Mononuclear cell (primary cell): ENCODE results near the gene HOXA2. TPM values are rescaled to one million over a fixed set of nuclear protein-coding genes. Genes with fewer than 3 reads are reported as not detected.

ENCODE experiments used
- H3K27me3 ChIP-seq: 2 replicates; pipeline ENCODE4 v1.6.0; 2011; ENCODE audit warnings: low read length, control low read depth; ENCODE audit not compliant: insufficient read depth
- H3K4me1 ChIP-seq: 2 replicates; pipeline ENCODE4 v1.5.1; 2011; ENCODE audit warnings: mild to moderate bottlenecking, low read length, control low read depth; ENCODE audit not compliant: insufficient read depth
- H3K4me3 ChIP-seq: 2 replicates; pipeline ENCODE4 v1.5.1; 2011; ENCODE audit warnings: mild to moderate bottlenecking, low read length, moderate library complexity
- H3K9me3 ChIP-seq: 2 replicates; pipeline ENCODE4 v1.5.1; 2011; ENCODE audit warnings: low read depth, mild to moderate bottlenecking, control low read depth, low read length
- total RNA-seq: library from RNA; depleted of rRNA; stranded (reverse); fragments of >200 nt; gene quantifications from one replicate; pipeline ENCODE4 v1.2.3, GENCODE V29; 2012

The HOXA2 gene
- total RNA-seq, 1 donor: 0.10 TPM

- H3K4me1 ChIP-seq: no peaks in the 10 kb centered on the region
- H3K9me3 ChIP-seq: no peaks in the 10 kb centered on the region
- H3K27me3 ChIP-seq: no peaks in the 10 kb centered on the region
- H3K4me3 ChIP-seq: no peak overlapping the region
Observed at GRCh38 chr7:27112361-27112760, 9.9 kb upstream of the HOXA2 start.

GRCh38 chr7:27111751-27112277, 9.3 kb upstream of the HOXA2 start:
- Histone ChIP-seq H3K4me1 (no peaks in the 10 kb centered on the region), H3K9me3 (no peaks in the 10 kb centered on the region), H3K4me3 (no peak overlapping the region)

GRCh38 chr7:27111042-27111750, 8.7 kb upstream of the HOXA2 start:
- no peaks in the 10 kb centered on the region for H3K27me3 ChIP-seq
- H3K9me3 ChIP-seq: no peaks in the 10 kb centered on the region
- H3K4me1 ChIP-seq: no peaks in the 10 kb centered on the region
- no peak overlapping the region for H3K4me3 ChIP-seq

More at GRCh38 chr7:27111751-27112277, 9.3 kb upstream of the HOXA2 start:
- H3K27me3 ChIP-seq: no peaks in the 10 kb centered on the region

DNA sequence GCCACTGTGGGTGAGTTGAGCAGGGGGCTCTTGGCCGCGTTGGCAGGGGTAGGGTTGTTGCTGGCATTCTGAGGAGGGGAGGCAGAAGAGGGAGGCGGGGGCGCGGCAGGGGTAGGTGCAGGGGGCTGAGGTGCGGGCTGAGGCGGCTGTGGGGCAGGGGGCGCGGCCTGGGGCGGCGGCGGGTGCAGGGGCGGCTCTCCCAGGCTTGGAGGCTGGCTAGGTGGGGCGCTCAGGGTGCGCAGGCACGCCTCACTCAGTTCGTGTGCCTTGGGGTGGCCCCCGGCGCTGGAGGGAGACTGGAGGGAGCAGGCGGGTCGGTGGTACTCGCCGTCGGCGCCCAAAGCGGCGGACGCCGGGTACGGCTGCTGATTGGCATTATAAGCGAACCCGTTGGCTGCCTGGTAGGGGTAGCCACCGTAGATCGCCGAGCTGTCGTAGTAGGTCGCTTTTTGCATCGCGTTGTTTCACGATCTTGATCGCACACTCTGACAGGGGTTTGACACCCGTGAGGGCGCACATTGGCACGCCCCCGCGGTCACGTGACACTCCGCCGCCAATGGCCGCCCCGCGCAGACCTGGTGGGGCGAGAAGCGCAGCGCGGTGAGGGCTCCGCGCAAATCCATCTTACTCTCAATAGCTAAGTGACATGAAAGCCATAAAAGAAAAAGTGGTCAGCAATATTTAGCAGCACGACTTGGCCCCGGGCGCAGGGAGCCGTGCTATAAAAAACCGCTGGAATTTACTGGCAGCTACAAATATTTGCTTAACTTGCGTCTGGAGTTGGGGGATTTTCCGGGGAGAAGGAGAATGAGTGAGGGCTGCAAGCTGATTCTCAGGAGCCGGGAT, 7.9 kb upstream of the HOXA2 start:
- H3K4me1 ChIP-seq: no peaks in the 10 kb centered on the region
- H3K9me3 ChIP-seq: no peaks in the 10 kb centered on the region
- no peak overlapping the region for H3K4me3 ChIP-seq
- H3K27me3 ChIP-seq: peaks cover 5% of the 10 kb centered on the region

DNA sequence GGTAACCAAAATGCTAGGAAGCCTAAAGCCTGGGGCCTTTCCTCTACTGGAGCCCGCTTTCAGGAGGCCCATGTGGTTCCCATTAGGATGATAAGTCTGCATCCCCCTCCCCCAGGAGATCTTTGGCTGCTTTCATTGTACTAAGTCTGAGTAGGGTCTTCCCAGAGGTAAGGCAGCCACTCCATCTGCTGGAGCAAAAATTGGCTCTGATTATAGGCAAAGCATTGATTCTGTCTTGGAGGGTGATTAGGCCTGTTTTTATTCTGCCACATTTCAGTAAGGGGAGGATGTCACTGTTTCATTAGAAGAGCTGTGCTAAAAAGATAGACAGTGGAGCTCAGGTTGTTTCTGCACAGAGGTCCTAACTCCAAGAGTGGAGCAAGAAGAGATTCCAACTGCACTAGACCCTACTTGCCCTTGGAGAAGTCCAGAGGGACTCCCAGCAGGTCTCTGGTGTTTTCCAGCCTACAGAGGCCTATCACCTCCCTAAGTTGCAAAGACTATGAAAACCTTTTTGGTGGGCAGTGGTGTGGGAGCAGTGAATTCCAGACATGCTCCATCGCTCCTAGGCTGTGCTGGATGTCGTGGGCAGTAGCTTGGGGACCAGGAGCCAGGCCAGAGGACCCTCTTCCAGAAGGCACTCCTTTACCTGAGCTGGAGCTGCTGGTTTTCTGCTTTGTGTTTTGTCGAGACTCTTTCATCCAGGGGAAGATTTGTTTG, 7.1 kb upstream of the HOXA2 start:
- no peaks in the 10 kb centered on the region for H3K4me1 ChIP-seq

GRCh38 chr7:27108390-27109127, 6.1 kb upstream of the HOXA2 start:
- peaks cover 23% of the 10 kb centered on the region for H3K27me3 ChIP-seq
- H3K4me3 ChIP-seq: no peak overlapping the region
- H3K9me3 ChIP-seq: no peaks in the 10 kb centered on the region
- no peaks in the 10 kb centered on the region for H3K4me1 ChIP-seq

More for the DNA sequence above, 7.1 kb upstream of the HOXA2 start:
- H3K9me3 ChIP-seq: no peaks in the 10 kb centered on the region
- no peak overlapping the region for H3K4me3 ChIP-seq
- peaks cover 13% of the 10 kb centered on the region for H3K27me3 ChIP-seq

DNA sequence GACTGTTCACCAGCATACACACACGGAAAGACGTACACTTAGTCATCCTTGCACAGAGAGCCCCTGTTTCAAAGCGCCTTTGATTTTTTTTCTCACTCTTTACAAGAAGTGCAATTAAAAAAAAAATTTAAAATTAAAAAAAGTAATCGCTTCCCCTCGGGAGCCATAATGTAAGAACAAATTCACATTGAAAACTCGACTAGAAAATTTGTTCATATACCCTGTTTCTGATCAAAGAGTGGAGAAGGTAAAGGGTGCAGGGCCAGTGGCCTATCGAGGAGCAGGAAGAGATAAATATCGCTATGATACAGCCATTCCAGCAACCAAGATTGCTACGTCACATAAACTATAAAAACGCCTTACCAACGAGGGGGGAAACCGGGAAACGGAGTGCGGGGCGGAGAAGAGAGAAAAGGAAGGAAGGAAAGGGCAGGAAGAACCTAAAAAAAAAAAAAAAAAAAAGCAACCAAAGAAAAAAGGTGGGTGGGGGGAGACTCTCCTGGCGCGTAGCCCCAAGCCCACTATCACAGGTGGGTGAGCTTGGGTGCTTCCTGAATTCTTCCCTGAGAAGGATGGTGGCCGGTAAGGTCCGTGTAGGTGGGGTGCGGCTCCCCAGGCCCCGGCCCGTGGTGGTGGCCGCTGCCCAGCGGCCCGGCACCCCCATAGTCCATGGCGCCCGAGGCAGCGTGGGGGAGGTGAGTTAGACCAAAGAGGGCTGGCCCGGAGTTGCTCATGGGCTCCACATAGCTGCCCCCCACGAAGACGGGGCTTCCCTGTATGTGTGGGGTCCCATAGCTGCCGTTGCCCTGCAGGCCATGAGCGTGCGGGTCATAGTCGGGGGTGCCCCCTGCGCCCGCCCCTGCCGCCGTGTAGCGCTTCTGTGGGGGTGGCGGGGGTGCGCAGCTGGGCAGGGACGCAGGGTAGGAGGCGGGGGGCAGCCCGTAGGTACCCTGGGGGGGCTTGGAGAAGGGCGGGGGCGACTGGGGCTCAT, 5.2 kb upstream of the HOXA2 start:
- no peak overlapping the region for H3K4me3 ChIP-seq
- H3K9me3 ChIP-seq: no peaks in the 10 kb centered on the region
- peaks cover 32% of the 10 kb centered on the region for H3K27me3 ChIP-seq
- peaks cover 3% of the 10 kb centered on the region for H3K4me1 ChIP-seq

DNA sequence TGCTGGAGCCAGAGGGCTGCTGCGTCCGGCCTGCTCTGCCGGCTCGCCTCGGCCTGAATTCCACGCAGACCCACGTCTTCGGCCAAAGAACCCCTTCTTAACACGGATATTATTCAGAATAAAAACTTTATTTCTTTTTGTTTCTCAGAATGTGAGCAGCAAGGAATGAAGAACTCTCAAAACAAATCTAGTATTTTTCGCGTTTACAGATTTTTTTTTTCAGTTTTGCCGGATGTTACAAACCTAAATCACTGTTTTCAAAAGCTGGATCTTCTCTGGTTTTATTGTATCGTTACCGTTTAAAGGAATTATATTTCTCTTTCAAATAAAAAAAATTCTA, 4.4 kb upstream of the HOXA2 start:
- H3K4me3 ChIP-seq: no peak overlapping the region
- H3K27me3 ChIP-seq: peaks cover 38% of the 10 kb centered on the region
- H3K9me3 ChIP-seq: no peaks in the 10 kb centered on the region
- peaks cover 10% of the 10 kb centered on the region for H3K4me1 ChIP-seq

DNA sequence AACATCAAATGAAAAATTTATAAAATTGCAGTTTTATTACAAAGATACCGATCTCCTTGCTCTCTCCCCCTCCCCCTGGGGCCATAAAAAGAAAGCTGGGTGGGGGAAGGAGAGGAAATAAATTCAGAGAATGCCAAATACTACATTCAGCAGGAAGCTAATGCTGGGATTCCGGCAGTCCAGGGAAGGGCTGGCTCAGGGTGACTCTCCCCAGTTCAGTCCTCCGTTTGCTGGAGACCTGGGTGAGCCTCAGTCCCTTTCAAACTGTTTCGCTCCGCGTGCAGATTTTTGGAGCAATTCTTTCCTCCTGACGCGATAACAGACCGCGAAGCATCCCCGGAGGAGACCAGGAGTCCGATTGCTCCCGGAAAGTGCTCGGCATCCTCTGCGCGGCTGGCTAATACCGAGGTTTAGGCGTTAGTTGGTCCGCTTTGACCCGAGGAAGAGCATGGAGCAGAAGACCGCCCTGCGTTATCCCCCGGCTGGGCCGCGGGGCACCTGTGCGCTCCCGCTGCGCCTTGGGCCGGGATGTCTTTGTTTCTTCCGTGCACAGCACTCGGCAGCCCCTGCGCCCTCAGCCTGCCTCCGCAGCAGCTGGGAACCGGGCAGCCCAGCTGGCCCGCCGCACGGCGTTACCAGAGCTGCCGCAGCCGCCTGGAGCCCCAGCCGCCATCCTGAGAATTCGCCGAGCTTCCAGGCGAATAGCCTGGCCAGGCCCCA, 3.9 kb upstream of the HOXA2 start:
- Histone ChIP-seq H3K27me3 (peaks cover 44% of the 10 kb centered on the region), H3K4me1 (peaks cover 15% of the 10 kb centered on the region), H3K9me3 (no peaks in the 10 kb centered on the region), H3K4me3 (no peak overlapping the region)

GRCh38 chr7:27105301-27106031, 3.0 kb upstream of the HOXA2 start:
- Histone ChIP-seq H3K27me3 (peaks cover 52% of the 10 kb centered on the region), H3K4me3 (no peak overlapping the region), H3K9me3 (no peaks in the 10 kb centered on the region), H3K4me1 (peaks cover 15% of the 10 kb centered on the region)

- Histone ChIP-seq H3K27me3 (peaks cover 62% of the 10 kb centered on the region), H3K4me1 (peaks cover 15% of the 10 kb centered on the region), H3K9me3 (no peaks in the 10 kb centered on the region), H3K4me3 (no peak overlapping the region)
Observed at GRCh38 chr7:27104341-27105058, 2.0 kb upstream of the HOXA2 start.

GRCh38 chr7:27103489-27104226, 1.2 kb upstream of the HOXA2 start:
- Histone ChIP-seq H3K9me3 (no peaks in the 10 kb centered on the region), H3K27me3 (peaks cover 70% of the 10 kb centered on the region), H3K4me1 (peaks cover 21% of the 10 kb centered on the region), H3K4me3 (no peak overlapping the region)
